GM19193 (cell line): ENCODE data around the gene NOL9.

Source experiments
- POLR2A ChIP-seq: IDR thresholded peaks from 4 replicates; pipeline ENCODE4 v1.6.1; 2011; ENCODE audit not compliant: insufficient read depth, insufficient read length; ENCODE audit errors: extremely low read depth

NOL9 gene

DNA sequence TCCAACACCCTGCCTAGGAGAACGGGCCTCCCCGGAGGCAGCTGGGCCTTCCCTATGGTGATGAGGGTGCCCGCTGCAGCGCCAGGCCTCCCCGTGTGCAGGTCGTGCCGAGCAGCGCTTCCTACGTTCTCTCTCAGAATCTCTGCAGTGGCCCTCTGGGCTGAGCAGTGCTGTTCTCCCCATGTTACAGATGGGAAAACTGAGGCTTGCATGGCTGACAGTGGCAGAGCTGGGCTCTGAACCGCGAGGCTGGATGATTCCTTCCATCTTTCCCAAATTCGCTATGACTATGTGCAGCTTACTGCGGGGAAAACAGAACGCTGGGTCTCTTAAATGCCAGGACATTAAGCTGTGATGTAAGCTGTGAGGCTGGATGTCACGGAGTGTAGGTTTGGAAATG, 39.5 kb upstream of the NOL9 start:
- TF ChIP-seq POLR2A = no peak

DNA sequence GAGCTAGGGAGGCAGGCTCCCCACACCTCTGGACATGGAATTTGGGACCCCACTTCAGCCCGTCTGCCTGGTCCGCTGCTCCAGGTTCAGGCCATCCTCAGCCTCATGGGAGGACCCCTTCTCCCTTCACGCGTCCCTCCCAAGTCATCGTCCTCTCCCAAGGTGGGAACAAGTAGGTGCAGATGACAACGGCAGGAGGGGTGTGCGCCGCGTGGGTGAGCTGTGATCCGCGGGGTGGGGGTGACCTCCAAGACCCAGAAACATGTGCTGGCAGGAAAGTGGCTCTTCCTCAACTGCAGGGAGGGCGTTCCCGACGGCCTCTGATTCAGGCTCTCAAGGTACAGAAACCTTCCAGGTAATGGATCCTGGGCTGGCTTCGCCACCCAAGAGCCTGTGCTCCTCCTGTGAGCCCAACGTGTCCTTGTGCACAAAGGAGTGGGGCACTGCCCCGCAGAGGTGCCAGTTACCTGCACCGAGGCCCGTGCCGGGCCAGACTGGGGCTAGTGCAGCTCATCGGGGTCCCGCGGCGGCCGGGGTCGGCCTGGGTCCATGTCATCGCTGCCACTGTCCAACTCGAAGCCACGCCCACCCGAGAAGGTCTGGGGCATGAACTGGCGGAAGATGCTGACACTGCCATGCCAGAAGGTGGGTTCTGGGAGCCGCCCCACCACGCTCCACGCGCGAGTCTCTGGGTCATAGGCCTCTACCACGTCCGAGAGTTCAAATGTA, 38.7 kb upstream of the NOL9 start:
- no peak for TF ChIP-seq POLR2A

DNA sequence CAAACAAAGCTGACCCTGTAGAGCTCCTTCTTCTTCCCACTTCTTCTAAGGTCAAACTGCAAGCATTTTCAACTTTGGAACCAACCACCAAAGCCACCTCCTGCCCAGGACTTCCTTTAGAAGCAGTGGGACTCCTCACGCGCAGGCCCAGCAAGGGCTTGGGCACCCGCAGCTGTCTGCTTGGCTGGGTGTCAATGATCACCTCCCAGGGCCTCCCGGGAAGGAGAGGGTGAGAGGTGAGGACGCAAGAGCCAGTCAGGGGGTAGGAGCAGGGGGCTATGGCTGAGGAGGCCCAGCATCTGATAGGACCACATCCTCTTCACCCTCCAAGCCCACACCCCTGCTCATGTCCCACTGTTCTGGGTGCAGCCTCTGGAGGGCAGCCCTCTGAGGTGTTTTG, 38.1 kb upstream of the NOL9 start:
- TF ChIP-seq POLR2A = no peak

DNA sequence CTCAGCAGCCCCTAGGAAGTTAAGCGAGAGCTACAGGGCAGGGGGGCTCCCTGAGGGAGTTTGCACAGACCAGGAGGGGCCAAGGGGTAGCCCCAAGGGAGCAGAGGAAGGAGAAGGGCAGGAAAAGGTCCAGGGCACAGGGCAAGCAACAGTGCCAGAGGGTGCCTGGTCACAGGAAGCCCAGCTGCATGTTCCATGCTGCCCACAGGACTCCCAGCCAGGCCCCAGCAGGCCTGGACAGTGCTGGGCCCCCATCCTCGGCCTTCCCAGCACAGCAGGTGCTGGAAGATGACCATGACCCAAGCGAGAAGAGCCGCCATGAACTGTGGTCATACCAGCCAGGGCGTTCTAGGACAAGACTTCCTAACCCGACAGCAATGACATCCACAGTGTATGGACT, 37.3 kb upstream of the NOL9 start:
- TF ChIP-seq POLR2A = no peak

DNA sequence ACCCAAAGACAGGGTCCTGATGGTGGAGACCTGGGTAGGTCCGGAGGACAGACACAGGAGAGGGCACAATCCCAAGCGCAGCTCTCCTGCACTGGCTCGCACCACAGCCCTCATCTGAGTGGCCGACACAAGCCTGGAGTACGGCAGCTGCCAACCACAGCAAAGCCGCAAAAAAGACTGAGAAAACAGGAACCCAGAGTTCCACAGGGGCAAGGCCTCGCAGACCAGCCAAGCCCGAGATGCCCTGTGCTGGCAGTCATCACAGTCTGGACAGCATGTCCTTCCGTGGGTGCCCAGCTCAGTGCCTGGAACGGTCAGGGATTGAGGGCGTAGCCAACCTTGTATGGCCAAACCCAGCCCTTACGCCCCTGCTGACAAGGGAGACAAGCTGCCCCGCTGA, 36.9 kb upstream of the NOL9 start:
- TF ChIP-seq POLR2A = no peak

DNA sequence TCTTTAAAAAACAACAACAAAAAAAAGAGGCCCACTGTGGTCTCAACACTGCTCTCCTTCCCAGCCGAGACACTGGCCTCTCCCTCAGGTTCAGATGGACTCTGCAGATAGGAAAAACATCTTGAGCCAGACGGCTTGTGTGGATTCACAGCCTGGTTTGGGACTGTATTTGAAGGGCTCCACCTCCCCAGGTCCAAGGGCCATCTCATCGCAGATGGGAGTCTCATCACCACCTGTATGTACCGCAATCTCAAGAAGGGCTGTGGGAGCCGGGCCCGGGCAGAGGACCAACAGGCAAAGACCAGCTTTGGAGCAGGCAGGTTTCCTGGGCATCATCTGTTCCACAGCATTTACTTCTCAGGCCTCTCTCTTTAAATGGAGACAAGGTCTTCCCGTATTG, 35.7 kb upstream of the NOL9 start:
- no peak for TF ChIP-seq POLR2A

DNA sequence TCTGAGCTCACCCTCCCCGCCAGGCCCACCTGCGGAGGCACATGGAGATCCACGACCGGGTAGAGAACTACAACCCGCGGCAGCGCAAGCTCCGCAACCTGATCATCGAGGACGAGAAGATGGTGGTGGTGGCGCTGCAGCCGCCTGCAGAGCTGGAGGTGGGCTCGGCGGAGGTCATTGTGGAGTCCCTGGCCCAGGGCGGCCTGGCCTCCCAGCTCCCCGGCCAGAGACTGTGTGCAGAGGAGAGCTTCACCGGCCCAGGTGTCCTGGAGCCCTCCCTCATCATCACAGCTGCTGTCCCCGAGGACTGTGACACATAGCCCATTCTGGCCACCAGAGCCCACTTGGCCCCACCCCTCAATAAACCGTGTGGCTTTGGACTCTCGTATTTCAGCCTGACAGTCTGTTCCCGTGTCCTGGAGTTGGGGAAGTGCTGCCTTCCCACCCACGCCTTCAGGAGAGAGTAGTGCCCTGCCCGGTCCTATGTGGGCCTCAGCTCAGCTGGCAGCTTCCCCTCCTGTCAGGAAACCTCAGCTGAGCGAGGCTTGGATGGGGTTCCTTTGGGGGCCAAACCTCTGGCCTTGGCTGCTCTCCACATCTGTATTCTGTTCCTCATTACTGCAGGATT, 34.7 kb upstream of the NOL9 start:
- no peak for TF ChIP-seq POLR2A

DNA sequence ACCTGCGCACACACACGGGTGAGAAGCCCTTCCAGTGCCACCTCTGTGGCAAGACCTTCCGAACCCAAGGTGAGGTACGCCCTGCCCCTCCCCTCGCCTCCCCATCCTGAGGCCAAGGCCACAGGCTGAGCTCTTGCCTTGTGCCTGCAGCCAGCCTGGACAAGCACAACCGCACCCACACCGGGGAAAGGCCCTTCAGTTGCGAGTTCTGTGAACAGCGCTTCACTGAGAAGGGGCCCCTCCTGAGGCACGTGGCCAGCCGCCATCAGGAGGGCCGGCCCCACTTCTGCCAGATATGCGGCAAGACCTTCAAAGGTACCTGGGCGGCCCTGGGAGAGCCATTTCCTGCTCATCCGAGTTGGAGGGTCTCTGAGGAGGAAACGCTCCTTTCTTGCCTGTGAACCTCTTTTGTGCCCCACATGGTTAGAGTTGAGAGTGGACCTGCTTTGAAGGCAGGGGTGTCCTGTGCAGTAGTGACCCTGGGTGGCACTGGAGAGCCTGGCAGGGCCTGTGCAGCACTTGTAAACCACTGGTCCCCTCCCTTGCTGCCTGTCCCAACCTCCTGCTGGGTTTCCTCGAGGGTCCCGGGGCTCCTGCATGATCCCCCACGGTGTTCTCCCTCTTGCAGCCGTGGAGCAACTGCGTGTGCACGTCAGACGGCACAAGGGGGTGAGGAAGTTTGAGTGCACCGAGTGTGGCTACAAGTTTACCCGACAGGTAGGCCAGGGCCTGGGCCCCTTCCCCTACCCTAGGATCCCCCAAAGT, 34.0 kb upstream of the NOL9 start:
- TF ChIP-seq POLR2A = no peak

DNA sequence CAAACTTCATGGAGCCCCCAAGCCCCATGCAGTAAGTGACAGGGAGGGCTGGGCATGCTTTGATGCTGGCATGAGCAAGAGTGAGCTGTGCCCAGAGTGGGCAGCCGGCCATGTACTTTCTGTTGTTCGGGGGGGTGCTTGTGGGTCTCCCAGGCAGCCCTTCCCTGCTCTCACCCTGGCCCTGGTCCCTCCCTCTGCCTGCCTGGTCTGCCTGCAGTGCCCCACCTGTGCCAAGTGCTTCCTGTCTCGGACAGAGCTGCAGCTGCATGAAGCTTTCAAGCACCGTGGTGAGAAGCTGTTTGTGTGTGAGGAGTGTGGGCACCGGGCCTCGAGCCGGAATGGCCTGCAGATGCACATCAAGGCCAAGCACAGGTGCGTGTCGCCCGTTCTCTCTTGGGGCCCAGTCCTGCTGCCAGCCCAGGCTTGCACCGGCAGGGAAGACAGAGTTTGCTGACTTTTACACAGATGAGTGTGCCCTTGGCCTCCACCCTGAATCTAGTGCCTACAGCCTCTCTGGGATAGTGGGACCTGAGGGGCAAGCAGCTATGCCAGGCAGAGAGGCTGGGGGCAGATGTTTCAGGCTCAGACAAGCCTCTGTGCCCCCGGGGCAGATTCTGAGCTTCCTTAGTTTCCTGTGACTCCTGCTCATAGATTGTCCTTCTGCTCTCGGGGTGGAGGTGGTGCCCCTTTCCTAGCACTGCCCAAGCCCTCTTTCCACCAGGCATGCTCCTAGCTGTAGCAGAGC, 33.1 kb upstream of the NOL9 start:
- TF ChIP-seq POLR2A = no peak

DNA sequence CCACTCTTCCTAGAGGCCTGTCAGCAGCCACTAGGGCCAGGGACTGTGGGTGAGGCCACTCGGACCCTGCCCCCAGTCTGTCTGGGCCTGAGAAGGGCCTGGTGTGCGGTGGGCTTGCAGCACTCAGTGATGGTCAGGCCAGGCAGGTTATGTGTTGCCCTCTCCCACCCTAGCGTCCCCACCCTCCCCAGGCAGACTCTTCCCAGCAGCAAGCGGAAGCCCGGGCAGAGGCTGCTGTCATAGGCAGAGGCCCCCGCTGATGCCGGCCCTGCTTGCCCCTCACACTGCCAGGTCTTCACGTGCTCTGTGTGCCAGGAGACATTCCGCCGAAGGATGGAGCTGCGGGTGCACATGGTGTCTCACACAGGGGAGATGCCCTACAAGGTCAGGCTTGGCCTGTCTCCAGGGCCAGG, 32.1 kb upstream of the NOL9 start:
- peak; percentile 2 for TF ChIP-seq POLR2A

DNA sequence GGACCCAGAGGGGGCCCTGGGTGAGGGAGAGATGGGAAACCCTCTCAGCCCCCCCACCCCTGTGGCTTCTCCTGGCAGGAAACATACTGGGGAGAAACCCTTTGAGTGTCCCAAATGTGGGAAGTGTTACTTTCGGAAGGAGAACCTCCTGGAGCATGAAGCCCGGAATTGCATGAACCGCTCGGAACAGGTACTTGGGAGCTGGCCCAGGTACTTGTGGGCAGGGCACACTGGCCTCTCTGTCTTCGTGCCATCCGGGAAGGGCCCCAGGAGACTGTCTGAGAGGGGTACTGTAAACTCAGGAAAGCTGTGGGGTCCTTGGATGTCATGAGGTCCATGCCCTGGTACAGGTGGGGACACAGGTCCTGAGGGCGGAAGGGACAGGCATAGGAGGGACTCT, 31.5 kb upstream of the NOL9 start:
- no peak for TF ChIP-seq POLR2A

DNA sequence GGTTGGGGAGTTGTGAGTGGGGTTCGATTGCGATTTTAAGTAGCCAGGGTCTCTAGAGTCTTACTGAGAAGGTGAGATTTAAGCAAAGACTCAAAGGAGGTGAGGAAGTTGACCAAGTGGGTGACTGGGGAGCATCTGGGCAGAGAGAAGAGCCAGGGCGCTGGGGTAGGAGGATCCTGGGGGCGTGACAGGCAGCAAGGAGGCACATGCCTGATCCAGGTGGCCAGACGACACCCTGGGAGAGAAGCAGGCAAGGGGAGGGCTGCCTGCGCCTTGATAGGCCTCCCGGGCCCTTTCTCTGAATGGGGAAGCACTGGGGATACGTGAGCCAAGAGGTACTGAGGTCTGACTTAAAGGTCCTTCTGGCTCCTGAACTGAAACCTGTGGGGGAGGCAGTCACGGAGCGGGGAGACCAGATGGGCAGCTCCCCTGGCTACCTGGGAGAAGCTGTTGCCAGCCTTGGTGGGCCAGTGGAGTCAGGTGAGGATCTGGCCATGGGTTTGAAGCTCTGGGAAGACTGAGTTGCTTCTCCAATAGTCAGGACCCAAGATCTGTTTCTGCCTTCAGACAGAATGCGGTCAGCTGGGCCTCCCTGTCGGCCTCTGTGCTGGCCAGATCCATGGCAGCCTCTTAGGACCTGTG, 30.9 kb upstream of the NOL9 start:
- no peak for TF ChIP-seq POLR2A

DNA sequence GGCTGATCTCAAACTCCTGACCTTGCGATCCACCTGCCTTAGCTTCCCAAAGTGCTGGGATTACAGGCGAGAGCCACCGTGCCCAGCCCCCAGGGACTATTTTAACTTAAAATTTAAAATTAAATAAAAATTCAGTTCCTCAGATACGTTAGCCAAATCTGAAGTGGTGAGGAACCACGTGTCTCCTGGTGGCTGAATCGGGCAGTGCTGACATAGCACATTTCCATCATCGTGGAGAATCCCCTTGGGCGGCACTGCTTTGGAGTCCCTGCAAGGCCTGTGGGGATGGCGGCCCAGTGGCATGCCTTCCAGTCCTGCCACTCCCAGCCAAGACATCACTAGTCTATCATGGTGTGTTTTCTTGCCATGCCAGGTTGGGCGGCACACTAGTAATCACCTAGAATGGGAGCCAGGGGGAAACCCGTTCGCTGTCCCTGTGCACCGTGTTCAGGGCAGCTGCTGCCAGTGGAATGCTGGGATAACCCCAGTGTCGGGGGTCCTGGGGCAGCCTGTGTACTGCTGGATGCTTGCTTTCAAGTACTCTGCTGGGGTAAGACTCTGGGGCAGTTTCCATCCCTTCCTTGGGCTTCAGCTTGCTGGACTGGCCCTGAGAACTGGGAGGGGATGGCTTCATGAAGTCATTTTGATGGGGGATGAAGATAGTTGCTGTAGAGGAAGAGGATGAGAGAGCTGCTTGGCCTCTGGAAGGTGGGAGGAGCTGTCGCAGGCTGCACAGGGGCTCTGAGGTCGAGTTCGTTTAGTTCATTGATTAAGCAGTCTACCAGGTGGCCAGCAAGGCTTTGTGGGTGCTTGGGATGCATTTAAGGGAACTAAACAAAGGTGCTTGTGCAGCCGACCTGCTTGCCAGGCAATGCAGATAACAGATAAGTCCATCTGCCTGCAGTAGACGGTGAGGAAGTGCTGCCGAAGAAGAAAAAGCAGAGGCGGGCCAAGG, 30.1 kb upstream of the NOL9 start:
- TF ChIP-seq POLR2A = no peak

DNA sequence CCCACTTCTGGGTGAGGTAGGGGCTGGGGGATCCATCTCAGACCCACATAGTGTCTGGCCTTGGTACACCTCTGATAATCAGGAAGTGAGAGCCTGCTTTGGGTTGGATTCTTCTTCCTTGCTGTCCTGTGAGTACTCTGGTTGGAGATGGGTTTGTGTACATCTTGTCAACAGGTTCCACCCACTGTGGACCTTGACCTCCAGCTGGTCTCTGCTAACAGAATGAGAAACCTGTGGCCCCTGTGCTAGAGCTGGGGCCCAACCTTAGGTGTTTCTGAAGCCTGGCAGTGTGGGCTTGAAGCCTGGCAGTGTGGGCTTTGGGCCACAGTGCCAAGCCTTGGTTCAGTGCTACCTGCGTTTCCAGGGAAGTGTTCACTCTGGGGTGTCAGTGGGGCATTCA, 28.1 kb upstream of the NOL9 start:
- TF ChIP-seq POLR2A = no peak

DNA sequence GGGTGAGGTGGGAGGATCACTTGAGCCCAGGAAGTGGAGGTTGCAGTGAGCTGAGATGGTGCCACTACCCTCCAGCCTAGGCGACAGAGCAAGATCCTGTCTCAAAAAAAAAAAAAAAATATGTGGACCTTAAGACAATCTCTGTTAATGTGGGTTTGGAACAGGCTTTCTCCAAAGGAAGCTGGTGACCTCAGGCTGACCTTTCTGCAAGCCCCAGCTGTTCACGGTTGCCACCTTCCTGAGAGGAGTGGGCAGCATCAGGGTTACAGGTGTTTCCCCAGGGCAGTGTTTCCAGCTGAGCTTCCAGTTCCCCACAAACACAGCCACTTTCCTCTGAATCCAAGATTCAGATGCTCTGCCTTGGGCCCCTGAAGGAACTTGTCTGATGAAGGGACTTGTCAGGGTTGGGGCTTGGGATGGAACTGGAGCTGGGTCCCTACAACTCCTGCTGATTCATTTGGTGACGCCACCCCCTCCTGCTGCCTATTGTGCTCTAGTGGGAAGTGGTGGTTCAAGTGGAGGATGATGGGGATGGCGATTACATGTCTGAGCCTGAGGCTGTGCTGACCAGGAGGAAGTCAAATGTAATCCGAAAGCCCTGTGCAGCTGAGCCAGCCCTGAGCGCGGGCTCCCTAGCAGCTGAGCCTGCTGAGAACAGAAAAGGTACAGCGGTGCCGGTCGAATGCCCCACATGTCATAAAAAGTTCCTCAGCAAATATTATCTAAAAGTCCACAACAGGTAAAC, 27.4 kb upstream of the NOL9 start:
- no peak for TF ChIP-seq POLR2A
